ENCODE results near the gene HOXB4. TPM values are rescaled to one million over a fixed set of nuclear protein-coding genes. Genes with fewer than 3 reads are reported as not detected.

HOXB4 gene
- total RNA-seq, 1 donor from 2014 or later: 0.75 TPM

DNA sequence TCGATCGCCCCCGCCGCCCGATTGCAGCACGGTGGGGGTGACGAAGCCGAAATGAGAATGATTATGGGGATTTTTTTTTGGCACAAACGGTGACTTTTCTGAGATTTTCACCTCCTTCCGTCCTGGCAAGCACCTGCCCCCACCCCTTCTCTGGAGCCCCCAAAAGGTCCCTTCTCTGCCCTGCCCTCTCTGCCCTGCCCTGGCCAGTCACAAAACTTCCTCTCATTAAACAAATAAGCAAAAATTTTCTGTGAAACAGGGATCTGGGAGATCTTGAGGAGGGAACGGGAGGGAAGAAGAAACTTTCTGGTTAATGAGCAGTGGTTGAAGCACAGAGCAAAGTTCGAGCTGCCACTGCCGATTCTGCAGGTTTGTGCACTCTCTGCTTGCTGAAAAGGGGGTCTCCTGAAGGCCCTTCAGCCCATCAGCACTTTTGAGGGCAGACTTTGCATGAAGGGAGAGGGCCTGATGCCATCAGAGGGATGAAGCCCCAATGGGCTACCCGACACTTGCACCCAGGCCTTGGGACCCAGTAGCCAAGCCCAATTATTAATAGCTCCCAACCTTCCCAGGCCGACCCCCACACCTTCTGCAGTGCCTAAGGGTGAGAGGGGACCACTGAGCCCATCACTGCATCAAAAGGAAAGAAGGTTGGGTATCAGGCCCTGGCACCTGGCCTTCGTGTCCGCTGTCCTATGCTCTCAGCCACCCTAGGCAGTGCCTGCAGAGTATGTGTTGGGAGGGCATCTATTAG, 38.0 kb upstream of the HOXB4 start:
- ATAC-seq (ENCODE audit: poor library complexity) (no peak), DNase-seq (no peak)
- intact Hi-C loops (cut with DNase I): loop anchor here (5.0 kb wide), 1 partner anchor 279 kb away; no protein-coding TSS in a partner anchor

DNA sequence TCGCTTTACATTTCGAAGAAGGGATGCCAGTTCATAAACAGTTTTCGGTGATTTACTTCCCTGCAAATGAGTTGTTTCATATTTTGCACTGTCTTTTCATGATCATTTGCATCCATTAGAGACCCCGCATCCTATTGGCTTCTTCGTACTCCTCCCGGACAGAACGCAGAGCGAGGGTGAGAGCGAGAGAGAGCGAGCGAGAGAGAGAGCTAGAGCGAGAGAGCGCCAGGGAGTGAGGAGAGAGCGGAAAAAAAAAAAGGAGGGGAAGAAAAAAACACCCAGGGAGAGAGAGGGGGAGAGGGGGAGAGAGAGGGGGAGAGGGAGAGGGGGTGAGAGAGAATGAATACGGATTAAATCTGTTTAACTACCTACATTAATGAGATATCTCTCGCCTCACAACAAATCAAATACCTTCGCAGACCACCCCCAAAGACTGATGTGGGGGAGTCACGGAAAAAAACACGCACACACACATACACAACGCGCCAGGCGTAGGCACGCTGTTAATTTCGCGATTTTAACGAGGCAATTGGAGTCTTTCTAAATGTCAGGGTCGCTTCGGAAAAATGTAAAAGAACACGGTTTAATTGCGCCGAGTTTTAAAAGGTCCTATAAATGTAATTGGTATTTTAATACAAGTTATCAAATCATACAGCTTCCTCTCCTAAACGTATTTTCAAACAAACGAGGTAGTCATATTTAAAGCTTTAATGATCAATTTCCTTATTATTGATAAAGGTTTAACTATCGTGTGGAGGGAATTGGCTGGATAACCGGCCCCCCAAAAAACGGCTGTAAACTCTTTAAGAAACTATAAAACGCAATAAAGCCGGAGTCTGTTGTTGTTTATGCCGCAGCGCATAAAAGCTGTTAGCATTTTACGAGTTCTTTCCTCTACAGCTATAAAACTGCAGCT, 37.2 kb upstream of the HOXB4 start, which contains the start of gene HOXB8:
Gene HOXB8, minus strand, starts transcription at position 246 of the 916 bp plus-strand sequence. CDS start 588 bp downstream, outside the sequence.
- intact Hi-C loops (cut with DNase I): loop anchor here (5.0 kb wide), 1 partner anchor 278 kb away; no protein-coding TSS in a partner anchor
- ATAC-seq (ENCODE audit: poor library complexity): no peak
- DNase-seq: no peak

DNA sequence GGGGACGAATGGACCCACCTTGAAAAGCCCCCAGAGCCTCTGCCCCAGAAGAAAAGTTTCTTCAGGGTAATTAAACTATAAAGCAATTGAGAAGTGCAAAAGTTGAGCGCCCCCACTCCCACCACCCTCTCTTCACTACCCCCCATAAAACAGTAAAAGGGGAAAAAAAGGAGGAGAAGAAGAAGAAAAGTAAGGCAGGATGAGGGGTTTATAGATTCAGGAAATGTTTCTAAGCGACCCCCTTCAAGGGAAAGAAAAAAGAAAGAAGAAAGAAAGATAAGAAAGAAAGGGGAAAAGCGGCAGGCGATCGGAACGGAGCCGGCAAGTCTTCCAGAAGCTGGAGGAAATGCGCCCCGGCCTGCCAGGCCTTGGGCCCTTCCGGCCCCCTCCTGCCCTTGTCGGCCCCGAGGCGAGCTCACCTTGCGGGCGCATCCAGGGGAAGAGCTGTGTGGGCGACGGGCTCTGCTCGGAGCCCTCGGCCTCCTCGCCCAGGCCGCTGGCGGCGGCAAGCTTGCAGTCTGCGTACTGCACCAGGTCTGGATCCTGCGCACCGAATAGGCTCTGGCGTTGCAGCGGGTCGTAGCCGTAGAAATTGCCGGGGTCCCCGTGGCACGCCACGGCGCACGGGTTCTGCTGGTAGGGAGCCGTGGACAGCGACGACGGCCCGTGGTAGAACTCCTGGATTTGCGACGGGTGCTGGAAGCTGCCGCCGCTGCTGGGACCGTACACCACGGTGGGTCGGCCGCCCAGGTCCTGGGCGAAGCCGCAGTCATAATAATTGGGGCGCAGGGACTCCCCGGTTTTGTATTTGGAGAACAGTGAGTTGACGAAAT, 35.9 kb upstream of the HOXB4 start:
- ATAC-seq (ENCODE audit: poor library complexity) (no peak), DNase-seq (no peak)
- intact Hi-C loops (cut with DNase I): no loop called here

DNA sequence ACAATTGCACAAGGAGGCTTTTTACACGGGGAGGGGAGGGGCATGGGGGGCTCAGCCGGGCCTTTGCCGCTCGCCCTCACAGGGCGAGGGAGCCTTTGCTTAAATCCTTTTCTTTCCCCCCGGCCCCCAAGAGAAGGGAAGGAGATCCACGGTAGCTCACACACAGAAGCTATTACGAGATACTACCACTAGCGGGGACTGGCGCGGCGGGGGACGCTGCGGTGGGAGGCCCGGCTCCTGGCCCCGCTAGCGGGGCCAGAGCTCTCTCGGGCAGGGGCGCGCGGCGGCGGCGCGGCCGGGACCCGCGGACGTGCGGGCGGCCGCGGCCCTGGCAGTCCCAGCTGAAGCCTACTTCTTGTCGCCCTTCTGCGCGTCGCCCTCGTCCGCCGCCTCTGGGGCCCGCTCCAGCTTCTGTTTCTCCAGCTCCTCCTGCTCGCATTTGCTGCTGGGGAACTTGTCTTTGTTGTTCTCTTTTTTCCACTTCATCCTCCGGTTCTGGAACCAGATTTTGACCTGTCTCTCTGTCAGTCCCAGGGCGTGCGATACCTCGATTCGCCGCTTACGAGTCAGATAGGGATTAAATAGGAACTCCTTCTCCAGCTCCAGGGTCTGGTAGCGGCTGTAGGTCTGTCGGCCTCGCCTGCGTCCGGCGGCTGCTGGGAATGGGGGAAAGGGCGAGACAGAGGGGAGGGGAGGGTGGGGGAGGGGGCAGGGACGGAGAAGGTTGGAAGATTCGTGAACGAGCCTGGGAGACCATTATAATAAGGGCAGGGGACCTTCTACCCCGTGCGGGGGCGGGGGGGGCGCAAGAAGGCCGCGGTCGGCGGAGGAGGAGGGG, 34.9 kb upstream of the HOXB4 start:
- DNase-seq (no peak), ATAC-seq (ENCODE audit: poor library complexity) (peak; percentile 46)
- intact Hi-C loops (cut with DNase I): no loop called here

DNA sequence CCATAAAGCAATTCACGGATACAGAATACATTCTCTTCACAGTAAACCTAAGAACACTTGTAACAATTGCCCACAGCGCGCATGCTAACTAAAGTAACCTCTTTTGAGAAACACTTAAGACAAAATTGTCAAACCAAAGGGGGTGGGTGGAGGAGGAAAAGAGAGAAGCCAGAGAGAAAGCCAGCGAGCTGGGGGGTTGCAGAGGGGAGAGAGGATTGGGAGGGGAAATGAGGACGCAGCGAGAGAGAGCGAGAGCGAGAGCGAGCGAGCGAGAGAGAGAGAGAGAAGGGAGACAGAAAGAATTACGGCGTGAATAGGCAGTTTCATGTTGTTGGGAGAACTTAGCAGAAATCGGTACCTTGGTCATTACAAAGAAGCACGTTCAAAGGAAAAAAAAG, 34.3 kb upstream of the HOXB4 start:
- ATAC-seq (ENCODE audit: poor library complexity): no peak
- intact Hi-C loops (cut with DNase I): no loop called here
- DNase-seq: no peak

DNA sequence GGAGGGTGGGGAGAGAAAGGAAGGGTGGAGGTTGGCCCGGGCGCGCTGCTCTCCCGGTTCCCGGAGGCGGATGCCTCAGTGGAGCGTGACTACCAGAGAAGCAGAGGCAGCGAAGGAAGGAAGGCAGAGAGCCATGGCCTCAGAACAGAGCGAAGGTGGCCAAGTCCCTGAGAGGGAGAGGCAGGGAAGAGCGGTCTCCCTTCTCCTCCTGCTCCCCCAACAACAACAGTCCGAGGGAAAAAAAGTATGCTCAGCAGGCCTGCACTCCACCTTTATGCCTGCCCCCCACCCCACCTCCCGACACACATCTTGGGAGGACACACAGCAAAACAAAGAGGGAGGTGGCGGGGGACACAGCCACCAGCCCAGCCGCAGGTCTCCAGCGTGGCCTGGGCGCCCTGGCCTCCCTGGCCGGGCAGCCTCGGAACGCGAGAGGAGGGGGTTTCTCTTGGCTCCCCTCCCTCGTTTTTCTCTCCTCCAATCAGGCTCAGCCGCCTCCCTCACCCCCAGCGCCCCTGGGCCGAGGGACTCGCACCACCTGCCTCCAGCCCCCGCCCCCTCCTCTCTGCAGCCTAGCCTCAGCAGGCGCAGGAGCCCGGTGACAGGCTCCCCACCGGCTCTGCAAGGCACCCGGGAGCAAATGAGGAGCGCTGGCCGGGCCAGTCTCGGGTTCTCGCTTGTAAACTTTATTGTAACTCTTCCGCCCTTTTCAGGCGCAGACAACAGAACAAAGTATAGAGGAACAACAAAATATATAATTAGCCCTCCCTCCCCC, 33.7 kb upstream of the HOXB4 start:
- ATAC-seq (ENCODE audit: poor library complexity) (peak; percentile 30), DNase-seq (no peak)
- intact Hi-C loops (cut with DNase I): no loop called here

DNA sequence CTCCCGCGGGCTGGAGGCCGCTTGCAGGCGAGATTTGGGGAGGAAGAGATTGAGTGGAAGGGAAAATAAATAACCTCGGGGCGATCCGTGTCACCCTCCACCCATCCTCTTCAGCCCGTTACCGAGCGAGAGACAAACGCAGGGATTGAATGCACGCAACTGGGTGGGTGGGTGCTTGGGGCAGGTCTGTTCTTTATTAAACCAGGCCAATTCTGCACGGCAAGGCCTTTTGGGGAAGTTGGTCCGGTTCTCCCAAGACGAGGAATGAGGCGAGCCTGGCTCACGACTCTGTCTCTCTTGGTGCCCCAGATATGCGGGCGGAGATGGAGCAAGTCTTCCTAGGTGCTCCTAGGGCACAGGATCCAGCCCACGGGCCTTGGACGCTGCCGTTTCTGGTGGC, 33.1 kb upstream of the HOXB4 start:
- ATAC-seq (ENCODE audit: poor library complexity) (no peak), DNase-seq (no peak)
- intact Hi-C loops (cut with DNase I): no loop called here

DNA sequence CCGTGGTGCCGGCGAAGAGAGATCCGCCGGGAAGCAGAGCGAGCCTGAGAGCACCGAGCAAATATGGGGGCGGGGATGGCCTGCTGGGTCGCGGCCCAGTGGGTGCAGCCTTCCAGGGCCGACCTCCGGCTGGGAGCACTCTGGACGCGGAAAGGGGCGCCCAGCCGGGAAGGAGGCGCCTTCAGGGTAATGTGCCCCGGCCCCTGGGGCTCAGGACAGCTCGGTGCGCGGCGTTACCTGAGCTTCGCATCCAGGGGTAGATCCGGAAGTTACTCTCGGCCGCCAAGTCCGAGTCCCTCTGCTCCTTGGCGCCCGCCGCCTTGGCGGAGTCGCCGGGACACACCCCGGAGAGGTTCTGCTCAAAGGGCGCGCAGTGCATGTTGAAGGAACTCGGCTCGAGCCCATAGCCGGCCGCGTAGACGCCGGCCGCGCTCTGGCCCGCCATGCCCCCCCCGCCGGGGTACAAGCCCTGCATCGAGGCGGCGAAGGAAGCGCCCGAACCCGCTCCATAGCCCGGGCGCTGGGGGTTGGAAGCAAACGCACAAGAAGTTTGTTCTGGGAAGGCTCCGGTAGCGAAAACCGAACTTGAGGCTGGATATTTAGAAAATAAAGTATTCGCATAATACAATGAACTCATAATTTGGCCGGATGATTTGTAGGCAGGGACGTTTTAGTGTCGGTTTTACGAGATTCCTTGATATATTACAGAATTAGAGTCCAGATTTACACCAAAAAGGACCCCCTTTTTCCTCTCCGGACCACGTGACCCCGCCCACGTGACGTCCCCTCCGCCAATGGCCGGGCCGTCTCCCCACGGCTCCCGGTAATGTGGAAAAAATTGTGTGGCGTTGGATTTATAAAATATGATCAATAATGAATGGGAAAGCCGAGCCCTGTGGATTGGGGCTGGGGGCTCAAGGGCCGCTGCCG, 32.4 kb upstream of the HOXB4 start, which contains the start of gene HOXB7:
Gene HOXB7, minus strand, starts transcription at position 736 of the 930 bp plus-strand sequence. Its CDS starts 99 bp downstream, at position 637.
- ATAC-seq (ENCODE audit: poor library complexity): peak; percentile 59
- peak; percentile 74 for DNase-seq
- intact Hi-C loops (cut with DNase I): no loop called here

DNA sequence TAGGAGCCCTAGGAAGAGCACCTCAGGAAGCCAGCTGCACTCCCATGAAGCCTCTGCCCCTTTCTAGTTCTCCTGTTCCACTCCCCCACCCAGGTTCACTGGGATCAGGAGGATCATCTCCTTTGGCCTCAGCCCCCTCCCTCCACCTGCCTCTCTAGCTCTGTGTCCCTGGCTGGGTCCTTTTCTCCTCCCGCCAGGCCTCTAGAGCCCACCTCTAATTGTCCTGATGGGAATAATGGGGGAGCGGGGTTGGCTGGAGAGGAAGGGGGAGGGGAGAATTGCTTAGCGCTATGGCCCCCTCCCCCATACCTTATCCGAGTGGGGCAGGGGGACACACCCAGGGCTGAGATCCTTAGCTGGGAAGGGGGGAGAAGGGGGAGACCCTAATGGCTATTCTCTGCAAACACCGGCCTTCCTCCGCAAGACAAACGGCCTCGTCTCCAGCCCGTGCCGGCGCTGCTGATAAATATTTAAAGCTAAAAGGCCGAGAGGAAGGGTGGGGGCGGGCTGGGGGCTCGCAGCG, 31.7 kb upstream of the HOXB4 start:
- intact Hi-C loops (cut with DNase I): no loop called here
- no peak for ATAC-seq (ENCODE audit: poor library complexity)
- no peak for DNase-seq

DNA sequence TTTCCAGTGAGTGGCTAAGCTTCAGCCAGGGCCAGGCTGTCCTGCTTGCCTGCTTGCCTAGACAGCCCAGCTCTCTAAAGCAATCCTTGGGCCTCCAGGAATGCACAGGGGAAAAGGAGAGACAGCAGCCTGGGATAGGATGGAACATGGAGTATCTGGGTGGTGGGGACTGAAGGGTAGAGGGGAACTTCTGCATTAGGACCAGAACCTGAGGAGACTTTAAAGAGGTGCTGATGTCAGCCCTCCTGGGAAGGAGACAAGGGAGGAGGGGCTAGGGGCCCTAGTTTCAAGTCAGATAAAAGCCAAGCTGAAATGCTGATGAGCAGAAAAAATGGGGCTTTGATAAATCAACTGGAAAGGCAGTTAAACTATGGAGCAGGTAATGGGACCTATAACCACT, 30.9 kb upstream of the HOXB4 start:
- ATAC-seq (ENCODE audit: poor library complexity) (no peak), DNase-seq (no peak)
- intact Hi-C loops (cut with DNase I): no loop called here

DNA sequence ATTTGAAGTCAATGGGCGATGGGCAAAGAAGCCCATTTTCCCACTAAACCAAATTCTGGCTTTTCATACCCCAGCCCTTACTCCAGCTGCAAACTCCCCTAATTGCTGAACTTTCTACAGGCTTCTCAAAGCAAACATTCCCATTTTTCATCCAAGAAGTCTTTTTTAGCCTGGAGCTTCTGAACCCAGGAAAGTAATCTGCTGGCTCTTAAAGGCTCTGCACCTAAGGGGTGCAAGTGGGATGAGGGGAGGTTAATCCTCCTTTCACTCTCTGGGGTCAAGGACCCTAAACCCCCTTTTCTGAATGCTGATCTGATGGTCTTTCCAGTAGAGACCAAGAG, 30.3 kb upstream of the HOXB4 start:
- no peak for ATAC-seq (ENCODE audit: poor library complexity)
- no peak for DNase-seq
- intact Hi-C loops (cut with DNase I): no loop called here

DNA sequence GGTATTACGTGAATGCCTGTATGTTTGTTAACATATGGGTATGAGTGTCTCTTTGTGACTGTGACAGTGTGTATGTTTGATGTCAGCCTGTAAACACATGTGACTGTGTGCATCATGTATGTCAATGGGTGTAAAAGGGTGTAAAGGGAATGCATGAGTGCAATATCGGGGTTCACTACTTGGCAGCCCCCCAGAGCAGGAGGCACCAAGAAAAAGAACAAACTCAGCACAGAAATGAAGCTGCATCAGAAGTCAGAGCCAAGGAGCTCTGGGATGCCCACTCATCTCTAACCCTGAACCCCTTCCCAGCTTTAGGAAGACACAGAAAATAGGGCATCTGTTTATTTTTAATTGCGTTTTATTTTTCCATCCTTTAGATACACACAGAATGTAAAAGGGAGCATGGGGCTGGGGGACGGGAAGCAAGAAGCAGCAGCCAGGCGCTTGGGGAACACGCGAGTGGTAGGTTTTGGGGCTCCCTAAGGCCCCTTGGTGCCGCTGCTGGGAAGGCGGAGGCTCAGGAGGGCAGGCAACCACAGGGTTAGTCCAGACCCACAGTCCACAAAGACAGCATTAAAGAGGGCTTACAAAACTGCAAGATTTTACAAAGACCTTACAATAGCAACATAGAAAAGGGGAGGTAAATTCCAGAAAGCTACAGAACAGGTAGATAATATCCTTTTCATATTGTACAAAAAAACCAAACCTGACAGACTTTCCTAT, 28.9 kb upstream of the HOXB4 start:
- intact Hi-C loops (cut with DNase I): no loop called here
- DNase-seq (no peak), ATAC-seq (ENCODE audit: poor library complexity) (no peak)

DNA sequence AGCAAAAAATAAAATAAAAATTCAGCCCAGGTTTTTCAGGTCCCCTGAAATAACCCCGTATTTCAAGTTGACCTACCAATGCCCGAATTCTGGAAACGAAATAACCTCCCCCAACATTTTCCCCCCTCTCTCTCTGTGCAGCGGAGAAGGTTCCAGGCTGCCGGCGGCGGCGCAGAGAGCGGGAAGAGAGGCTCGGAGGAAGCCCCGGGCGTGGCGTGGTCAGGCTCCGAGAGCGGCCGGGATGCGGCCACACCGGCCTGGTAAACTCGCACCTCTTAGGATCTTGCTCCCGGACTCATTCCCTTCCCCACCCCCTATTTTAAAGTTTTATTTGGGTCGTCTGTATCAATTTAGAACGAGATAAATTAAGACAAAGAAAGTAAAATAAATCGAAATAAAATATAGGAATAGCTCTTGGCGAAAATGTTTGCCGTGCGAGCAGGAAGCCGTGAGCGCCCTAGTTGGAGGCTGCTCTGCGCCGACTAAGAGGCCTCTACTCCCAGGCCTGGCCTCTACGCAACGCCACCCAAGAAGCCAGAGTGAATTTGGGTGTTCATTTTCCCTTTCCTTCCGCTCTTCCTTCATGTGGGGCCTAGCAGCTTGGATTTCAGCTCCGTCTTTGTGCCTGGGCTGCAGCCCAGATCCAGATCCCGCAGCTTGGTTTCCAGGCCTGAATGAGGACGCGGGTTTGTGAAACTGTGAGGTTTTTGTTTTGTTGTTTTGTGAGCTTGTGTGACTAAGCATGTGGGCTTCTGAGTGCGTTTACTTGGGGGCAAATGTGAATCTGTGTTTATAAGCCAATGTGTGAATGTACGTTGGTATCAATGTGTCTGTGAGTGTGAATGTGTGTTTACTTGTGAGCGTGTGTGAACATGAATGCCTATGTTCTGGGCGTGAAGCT, 28.1 kb upstream of the HOXB4 start:
- intact Hi-C loops (cut with DNase I): no loop called here
- no peak for DNase-seq
- no peak for ATAC-seq (ENCODE audit: poor library complexity)

DNA sequence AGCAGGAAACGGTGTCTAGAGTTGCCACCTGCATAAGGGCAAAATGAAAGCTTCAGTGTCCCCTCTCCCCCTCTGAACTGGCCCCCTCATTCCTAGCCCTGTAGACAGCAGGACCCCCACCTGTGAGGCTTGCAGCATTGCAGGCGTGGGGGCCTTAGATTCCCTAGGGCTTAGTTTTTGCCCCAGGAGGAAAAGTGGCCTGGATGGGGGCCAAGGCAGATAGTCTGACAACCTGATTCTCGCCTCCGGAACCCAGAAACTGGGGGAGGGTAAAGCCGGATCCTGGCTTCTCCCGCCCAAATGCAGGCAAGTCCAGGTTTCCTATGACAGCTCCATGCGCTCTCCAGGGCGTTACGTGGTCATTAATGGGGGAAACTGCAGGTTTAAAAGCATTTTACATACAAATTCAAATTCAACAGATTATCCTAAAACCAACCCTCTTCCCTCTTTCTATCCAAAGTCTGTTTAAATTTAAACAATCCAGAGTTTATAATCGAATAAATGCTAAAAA, 27.3 kb upstream of the HOXB4 start:
- DNase-seq (no peak), ATAC-seq (ENCODE audit: poor library complexity) (no peak)
- intact Hi-C loops (cut with DNase I): no loop called here
